Kasumi-1 (cell line): Measurements from ENCODE around the gene SEPHS1.

Source experiments
- DNase-seq, 2 experiments: peaks; one replicate each; lab custom pipeline; 2025; lab: John Stamatoyannopoulos, UW

The SEPHS1 gene

GRCh38 chr10:13328613-13329012, 19.5 kb downstream of the SEPHS1 start:
- no peak for DNase-seq

GRCh38 chr10:13328126-13328525, 20.0 kb downstream of the SEPHS1 start:
- DNase-seq, result no peak

GRCh38 chr10:13327534-13327933, 20.6 kb downstream of the SEPHS1 start:
- DNase-seq, result no peak

DNA sequence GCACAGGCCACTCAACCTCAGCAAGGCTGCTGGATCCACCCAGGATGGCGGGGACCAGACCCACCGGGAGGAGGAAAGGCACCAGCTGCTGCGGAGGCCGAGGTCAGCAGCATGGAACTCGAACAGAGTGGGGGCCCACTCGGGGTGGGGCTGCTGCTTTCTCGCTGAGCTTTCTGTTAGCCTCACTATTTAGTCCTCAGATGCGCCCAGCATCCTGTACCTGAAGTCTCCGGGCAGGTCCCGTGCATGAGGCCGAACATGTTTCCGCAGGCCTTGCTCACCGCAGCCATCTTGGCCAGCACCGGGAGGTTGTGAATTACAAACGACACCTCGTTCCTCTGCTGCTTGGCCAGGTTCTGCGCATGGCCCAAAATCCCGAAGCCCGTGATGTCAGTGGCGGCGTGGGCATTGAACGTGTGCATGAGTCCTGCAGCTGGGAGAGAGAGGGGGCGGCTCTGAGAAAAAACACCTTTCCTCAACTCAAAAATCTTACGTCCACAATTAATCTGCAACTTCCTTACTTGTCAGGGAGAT, 25.4 kb downstream of the SEPHS1 start:
- no peak for DNase-seq

- DNase-seq, result no peak
Measured at GRCh38 chr10:13321576-13321975, 26.5 kb downstream of the SEPHS1 start.

DNA sequence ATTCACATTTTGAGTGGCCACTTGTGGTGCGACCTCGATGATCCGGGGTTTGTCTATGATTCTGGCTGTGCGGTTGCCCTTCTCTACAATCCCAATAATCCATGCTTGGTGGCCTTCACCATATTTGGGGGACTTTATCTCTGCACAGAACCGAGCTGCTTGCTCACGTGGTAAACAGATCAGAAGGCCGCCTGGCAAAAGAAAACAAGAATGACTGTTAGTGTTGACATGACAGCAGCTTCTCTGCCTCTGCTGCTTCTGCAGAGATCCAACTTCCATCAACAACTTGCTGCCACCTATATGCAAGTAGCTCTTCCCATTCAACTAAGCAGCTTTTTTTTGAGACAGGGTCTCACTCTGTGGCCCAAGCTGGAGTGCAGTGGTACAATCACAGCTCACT, 28.9 kb downstream of the SEPHS1 start:
- no peak for DNase-seq

DNA sequence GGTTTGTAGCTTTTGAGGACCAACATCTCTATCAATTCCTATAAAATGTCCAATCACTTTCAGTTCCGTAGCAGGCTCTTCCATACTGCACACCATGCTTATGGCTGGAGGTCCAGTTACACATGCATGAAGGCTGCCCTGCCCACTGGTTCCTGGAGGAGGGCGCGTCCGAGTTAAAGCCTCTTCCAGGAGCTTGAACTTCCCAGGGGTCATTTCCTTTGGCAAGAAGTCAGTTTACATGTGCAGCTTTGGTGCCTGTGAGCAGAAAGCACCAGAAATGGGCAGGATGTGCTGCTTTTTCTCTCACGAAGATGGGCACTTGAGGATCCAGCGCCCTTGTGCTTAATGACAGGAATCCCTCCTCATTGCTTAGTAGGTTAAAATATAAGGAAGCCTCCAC, 30.6 kb downstream of the SEPHS1 start:
- no peak for DNase-seq

DNA sequence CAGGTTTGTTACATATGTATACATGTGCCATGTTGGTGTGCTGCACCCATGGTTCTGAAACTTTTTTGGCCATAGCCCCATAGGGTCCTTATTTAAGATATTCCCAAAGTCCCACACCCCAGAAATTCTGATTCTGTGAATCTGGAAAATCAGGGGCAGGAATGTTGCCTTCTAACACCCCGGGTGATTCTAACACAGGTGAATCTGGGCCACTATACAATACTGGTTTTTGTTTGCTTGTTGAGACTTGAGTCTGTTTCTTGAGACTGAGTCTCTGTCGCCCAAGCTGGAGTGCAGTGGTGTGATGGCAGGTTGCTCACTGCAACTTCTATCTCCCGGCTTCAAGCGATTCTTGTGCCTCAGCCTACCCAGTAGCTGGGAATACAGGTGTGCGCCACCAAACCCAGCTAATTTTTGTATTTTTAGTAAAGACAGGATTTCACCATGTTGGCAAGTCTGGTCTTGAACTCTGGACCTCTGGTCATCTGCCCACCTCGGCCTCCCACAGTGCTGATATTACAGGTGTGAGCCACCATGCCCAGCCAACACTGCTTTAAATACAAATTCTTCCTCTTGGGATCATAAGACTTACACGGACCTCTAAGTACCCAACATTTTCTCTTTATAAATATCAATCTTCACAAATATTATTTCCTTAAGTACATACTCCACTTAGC, 31.3 kb downstream of the SEPHS1 start:
- no peak for DNase-seq

DNA sequence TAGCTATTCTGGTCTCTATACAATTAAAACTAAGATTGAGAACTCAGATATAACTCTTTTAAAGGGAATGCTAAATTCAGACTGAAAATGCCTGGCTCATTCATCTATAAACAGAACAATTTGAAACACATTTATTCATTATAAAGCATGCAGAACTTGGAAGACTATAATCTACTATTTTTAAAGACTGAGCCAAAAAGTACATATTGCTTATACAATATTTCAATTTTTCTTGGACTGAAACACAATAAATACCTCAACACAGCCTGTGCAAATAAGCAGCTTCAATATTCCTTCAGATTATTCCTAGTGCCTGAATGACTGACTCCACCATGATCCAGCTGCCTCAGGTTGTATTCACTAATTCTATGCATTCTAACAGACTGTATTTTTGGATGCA, 32.7 kb downstream of the SEPHS1 start:
- no peak for DNase-seq

DNA sequence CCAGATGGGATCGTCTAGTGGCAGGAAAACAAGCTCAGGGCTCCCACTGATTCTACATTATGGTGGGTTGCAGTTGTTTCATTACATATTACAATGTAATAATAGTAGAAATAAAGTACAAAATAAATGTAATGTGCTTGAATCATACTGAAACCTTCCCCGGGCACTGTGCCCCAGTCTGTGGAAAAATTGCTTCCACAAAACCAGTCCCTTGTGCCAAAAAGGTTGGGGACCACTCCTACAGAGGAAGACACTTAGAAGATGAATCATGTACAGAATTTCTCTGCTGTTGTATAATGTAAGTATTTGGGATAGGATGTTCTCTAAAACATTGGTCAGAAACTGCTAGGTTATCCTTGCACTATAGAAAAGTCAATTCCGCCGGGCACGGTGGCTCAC, 36.9 kb downstream of the SEPHS1 start:
- no peak for DNase-seq

DNA sequence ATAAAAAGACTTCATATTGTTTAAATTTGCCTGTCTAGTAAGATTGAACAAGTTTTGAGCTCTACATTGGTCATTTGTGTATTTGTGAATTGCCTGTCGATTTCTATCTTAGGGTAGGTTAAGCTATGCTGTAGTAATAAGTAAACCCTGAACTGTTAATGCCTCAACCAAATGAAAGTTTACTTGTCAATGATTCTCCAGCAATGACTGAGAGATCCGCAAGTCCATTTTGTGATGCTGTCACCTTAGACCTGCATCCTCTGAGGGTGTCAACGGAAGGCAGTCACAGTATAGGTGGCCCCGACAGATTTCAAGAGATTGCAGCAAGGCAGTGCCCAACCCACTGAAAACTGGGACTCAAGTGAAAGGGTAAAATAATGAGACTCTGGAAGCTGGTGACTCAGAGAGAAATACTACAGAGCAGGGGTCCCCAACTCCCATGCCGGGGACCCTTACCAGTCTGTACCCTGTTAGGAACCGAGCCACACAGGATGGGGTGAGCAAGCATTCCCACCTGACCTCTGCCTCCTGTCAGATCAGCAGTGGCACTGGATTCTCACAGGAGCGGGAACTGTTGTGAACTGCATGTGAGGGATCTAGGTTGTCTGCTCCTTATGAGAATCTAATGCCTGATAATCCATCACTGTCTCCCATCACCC, 37.4 kb downstream of the SEPHS1 start:
- no peak for DNase-seq

DNA sequence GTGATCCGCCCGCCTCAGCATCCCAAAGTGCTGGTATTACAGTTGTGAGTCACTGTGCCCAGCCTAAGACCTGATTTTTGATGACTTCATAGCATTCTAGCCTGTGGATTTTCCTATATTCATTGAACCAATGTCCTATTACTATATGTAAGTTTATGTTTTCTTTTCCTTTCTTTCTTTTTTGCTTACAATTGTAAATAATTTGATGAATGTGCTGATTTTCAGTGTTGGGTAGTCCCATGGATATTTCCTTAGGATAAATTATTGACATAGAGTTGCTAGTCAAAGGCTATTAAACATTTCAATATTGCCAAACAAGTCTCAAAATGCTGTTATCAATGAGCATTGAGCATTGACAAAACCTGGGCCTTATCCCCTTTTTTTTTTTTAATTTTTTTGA, 38.3 kb downstream of the SEPHS1 start:
- DNase-seq, result no peak

DNA sequence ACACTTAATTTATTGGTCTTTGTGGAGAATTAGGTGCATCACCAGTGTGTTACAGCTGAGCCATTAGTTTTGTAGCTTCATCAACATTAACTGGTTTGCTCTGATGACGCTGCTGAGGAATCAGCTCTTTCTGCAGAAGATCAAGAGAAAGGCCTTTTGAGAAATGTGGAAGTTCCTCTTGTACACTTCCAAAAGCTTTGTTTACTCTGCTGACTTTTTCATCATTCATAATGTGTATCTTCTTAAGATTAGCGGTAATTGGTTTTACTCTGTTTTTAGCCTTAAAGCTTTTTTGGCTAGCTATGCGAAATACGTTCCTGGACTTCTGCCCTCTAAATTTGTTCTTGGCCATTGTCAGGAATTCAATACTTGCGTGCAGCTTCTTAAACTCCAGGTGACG, 40.0 kb downstream of the SEPHS1 start:
- DNase-seq, result no peak

- DNase-seq, result no peak
Measured at GRCh38 chr10:13306103-13306502, 42.0 kb downstream of the SEPHS1 start.

DNA sequence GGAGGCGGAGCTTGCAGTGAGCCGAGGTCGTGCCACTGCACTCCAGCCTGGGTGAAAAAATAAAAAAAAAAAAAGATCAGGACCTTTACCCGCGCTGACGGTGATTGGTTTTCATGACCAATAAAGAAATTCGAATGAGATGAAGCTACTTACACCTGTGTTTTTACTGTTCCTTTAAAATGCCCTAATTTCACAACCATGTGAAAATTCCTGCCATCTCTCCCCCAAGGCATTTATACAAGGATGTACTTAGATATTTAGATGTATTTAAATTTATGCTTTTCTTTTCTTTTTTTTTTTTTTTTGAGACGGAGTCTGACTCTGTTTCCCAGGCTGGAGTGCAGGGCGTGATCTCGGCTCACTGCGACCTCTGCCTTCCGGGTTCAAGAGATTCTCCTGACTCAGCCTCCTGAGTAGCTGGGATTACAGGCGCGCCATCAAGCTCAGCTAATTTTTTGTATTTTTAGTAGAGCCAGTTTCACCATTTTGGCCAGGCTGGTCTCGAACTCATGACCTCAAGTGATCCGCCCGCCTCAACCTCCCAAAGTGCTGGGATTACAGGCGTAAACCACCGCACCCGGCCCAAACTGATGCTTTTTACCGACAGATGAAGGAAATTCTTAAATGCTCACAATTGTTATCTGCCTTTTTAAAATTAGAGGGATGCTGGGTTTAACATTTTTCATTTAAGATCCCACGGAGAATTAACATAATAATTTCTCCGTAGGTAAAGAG, 45.1 kb downstream of the SEPHS1 start:
- DNase-seq, result no peak

DNA sequence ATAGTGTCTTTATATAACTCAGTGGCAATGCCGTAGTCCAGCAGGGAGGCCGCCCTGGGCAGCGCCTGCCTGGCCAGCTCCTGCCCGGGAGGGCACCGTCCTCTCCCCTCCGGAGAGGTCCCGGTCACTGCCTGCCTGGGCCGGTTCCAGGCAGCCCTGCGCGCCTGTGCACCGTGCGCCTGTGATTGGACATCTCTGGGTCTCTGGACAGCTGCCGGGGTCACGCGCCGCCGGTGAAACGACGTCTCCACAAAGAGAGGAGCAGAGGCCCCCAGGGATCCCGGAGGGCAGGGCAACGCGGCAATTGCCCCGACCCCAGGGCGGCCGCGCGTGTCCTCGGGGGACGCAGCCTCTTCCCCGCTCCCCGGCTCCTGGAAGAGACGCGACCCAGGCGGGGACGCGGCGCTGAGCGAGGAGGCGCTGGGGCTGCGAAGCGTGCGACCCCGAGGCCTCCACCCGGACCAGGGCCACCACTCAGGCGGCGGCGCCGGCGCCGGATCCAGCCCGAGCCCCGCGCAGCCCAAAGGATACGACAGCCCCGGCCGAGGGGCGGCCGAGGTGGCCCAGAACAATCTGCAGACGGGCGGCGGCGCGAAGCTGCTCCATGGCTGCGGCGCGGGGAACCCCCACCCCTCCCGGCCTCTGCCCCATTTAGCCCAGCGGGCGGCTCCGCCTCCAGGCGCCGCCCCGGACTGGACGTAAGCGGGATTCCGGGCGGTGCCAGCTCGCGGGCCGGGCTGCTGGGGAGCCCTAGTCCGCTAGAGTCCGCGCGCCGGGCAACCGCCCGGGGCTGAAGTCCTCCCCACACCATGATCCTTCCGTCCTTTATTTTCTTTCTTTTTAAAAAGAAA, 48.4 kb downstream of the SEPHS1 start, which contains the start of gene PHYH:
TSS of gene PHYH (minus strand) at position 628 of the 851 bp plus-strand sequence. CDS start at position 606, 22 bp downstream.
- peak; percentile 73 to 74 for DNase-seq

DNA sequence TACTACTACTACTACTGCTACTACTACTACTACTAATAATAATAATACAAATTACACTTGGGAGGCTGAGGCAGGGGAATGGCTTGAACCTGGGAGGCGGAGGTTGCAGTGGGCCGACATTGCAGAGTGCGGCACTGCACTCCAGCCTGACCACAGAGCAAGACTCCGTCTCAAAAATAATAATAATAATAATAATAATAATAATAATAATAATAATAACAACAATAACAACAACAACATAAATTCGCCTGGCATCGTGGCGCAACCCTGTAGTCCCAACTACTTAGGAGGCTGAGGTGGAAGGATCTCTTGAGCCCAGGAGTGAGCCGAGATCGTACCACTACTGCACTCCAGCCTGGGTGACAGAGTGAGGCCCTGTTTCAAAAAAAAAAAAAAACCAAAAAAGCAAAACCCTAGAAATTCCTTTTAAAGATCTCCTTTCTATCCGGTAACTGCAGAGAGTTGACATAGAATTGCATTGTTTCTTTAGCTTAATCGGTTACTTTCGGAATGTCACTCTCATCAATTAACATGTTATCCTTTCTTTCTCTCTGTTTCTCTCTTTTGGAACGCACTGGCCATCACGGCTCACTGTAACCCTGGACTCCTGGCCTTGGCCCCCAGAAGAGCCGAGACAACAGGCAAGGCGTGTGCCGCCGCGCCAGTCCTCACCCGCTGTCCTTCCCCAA, 49.2 kb downstream of the SEPHS1 start:
- no peak for DNase-seq

DNA sequence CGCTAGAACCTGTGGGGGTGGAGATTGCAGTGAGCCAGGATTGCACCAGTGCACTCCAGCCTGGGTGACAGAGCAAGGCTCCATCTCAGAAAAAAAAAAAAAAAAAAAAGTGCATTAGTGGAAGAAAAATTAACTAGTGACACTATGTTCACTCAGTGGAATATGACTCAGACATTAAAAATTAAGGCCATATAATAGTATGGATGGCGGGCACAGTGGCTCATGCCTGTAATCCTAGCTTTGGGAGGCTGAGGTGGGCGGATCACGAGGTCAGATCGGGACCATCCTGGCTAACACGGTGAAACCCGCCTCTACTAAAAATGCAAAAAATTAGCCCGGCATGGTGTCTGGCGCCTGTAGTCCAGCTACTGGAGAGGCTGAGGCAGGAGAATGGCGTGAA, 51.6 kb downstream of the SEPHS1 start:
- DNase-seq, result no peak

DNA sequence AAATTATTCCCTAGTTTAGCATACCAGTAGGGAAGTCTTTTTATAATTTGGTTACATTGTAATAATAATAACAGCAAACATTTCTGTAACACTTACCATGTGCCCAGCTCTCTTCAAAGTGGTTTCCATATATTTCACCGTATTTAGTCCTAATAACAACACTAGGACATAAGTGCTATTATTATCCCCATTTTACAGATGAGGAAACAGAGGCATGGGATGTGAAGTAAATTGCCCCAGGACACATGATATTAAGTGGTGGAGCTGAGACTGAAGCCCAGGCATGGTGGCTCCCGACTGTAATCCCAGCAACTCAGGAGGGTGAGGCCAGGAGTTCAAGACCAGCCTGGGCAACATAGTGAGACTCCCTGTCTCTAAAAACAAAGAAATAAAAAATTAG, 53.3 kb downstream of the SEPHS1 start:
- DNase-seq, result no peak

- DNase-seq, result no peak
Measured at GRCh38 chr10:13291821-13292773, 56.0 kb downstream of the SEPHS1 start.
